Upper lobe of right lung (tissue), 1 donor: Measurements from ENCODE around the gene PCDHA11. TPM values are rescaled to one million over a fixed set of nuclear protein-coding genes. Genes with fewer than 3 reads are reported as not detected.
A peak's percentile ranks its signal among the peaks of the same experiment; 100 is the strongest.
"Not testable (repeated sequence)": the region's sequence is repeated elsewhere in the genome, so short reads cannot be mapped to it uniquely, and the experiment has no call there.

ENCODE experiments used
- ATAC-seq: fragments of 200-7000 bp; cut with Tn5 transposase; one replicate; pipeline ENCODE4 v1.9.1; 2020; ENCODE audit warnings: mild to moderate bottlenecking, moderate library complexity
- DNase-seq: peaks from one replicate; pipeline ENCODE4 v3.0.0-alpha.2; 2020
- H3K27ac ChIP-seq: fragments of 200-600 bp; one replicate; pipeline ENCODE4 v1.8.0; 2022
- H3K27me3 ChIP-seq: fragments of 200-600 bp; one replicate; pipeline ENCODE4 v1.8.0; 2022; ENCODE audit warnings: mild to moderate bottlenecking
- H3K36me3 ChIP-seq: fragments of 200-600 bp; one replicate; pipeline ENCODE4 v1.8.0; 2022
- H3K4me1 ChIP-seq: fragments of 200-600 bp; one replicate; pipeline ENCODE4 v1.8.0; 2022
- H3K4me3 ChIP-seq: fragments of 200-600 bp; one replicate; pipeline ENCODE4 v1.8.0; 2022; ENCODE audit warnings: mild to moderate bottlenecking
- H3K9me3 ChIP-seq: fragments of 200-600 bp; one replicate; pipeline ENCODE4 v1.8.0; 2022
- CTCF ChIP-seq: fragments of 200-600 bp; IDR thresholded peaks from one replicate; pipeline ENCODE4 v1.8.0; 2022; ENCODE audit warnings: antibody characterized with exemption
- intact Hi-C: fragments of 100-400 bp; cut with DNase I; formaldehyde crosslinking; loops from one replicate; pipeline ENCODE4 v1.11.0; 2022
- total RNA-seq: library from RNA; stranded (reverse); fragmentation: NEBNext Ultra II Directional; extraction: Animal tissue kit (Norgen Biotek cat#: 25700); gene quantifications from one replicate; pipeline ENCODE4 v1.2.1, GENCODE V29; 2021
- donor health status: DM: no; HTN: yes; CAD: no; lungs with severe emphysema.

PCDHA11 gene
- total RNA-seq, 1 donor from 2014 or later: 0.38 TPM

GRCh38 chr5:140875085-140876065 lies 6.6 kb downstream of the PCDHA11 start, which contains the start of gene PCDHA12:
Gene PCDHA12, plus strand, starts transcription at chr5:140875308. Its CDS starts 165 bp downstream, at chr5:140875473.
- peaks cover 12% of the 10 kb centered on the region for H3K27me3 ChIP-seq
- intact Hi-C loops: loop anchor here (10.0 kb wide), 1 partner anchor 169 kb away; no protein-coding TSS in a partner anchor
- ATAC-seq (peak; percentile 78), DNase-seq (no peak)
- no peak within 1 kb of the TSS for H3K27ac ChIP-seq
- H3K4me1 ChIP-seq: no peaks in the 10 kb centered on the region
- TF ChIP-seq CTCF: peak; percentile 20
- H3K36me3 ChIP-seq: no peaks in the 10 kb centered on the region
- peak within 1 kb of the TSS; percentile 26 for H3K4me3 ChIP-seq
- no peaks in the 10 kb centered on the region for H3K9me3 ChIP-seq

DNA sequence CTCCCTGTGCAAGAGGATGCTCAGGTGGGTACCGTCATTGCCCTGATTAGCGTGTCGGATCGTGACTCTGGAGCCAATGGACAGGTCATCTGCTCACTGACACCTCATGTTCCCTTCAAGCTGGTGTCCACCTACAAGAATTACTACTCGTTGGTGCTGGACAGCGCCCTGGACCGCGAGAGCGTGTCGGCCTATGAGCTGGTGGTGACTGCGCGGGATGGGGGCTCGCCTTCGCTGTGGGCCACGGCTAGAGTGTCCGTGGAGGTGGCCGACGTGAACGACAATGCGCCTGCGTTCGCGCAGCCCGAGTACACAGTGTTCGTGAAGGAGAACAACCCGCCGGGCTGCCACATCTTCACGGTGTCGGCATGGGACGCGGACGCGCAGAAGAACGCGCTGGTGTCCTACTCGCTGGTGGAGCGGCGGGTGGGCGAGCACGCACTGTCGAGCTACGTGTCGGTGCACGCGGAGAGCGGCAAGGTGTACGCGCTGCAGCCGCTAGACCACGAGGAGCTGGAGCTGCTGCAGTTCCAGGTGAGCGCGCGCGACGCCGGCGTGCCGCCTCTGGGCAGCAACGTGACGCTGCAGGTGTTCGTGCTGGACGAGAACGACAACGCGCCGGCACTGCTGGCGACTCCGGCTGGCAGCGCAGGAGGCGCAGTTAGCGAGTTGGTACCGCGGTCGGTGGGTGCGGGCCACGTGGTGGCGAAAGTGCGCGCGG lies 7.9 kb downstream of the PCDHA11 start:
- not testable (repeated sequence) for DNase-seq, H3K36me3 ChIP-seq, H3K9me3 ChIP-seq, ATAC-seq, H3K4me3 ChIP-seq, H3K4me1 ChIP-seq, H3K27ac ChIP-seq
- intact Hi-C loops: loop anchor here (10.0 kb wide), 1 partner anchor 168 kb away; no protein-coding TSS in a partner anchor
- H3K27me3 ChIP-seq: peaks cover 12% of the 10 kb centered on the region

- H3K27me3 ChIP-seq: peaks cover 12% of the 10 kb centered on the region
- TF ChIP-seq CTCF: no peak
- DNase-seq (no peak), ATAC-seq (peak; percentile 40)
- no peak overlapping the region for H3K27ac ChIP-seq
- no peaks in the 10 kb centered on the region for H3K9me3 ChIP-seq
- no peaks in the 10 kb centered on the region for H3K4me1 ChIP-seq
- no peaks in the 10 kb centered on the region for H3K36me3 ChIP-seq
- intact Hi-C loops: loop anchor here (10.0 kb wide), 1 partner anchor 168 kb away; no protein-coding TSS in a partner anchor
- no peak overlapping the region for H3K4me3 ChIP-seq
These were observed 8.5 kb downstream of the PCDHA11 start for GRCh38 chr5:140877262-140877581.

DNA sequence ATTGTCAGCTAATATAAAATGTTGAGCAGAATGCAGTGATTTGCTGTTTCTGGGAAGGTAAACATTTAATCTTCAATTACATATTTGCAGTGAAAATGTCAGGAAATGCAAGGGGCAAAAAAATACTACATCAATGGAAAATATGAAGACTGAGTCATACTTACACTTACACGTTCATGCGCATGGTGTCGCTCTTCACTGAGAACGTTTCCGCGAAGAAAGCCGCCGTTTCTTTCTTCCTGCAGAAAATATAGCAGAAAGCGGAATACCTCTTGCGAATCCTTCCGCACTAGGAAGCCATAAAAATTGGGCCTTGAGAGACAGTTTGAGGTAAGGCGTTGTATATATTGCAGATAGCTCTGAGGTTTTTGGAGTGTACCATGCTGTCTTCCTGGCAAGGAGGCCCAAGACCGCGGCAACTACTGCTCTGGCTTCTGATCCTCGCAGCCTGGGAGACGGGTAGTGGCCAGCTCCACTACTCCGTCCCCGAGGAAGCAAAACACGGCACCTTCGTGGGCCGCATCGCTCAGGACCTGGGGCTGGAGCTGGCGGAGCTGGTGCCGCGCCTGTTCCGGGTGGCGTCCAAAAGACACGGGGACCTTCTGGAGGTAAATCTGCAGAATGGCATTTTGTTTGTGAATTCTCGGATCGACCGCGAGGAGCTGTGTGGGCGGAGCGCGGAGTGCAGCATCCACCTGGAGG lies 13.3 kb downstream of the PCDHA11 start, which contains the start of gene PCDHA13:
PCDHA13 (plus strand) TSS at position 236 of the 702 bp plus-strand sequence; CDS start at position 381, 145 bp downstream.
- Histone ChIP-seq H3K4me1 (no peaks in the 10 kb centered on the region), H3K27ac (no peak within 1 kb of the TSS), H3K9me3 (no peaks in the 10 kb centered on the region), H3K27me3 (no peaks in the 10 kb centered on the region), H3K4me3 (peak within 1 kb of the TSS; percentile 37), H3K36me3 (no peaks in the 10 kb centered on the region)
- TF ChIP-seq CTCF: peak; percentile 51
- DNase-seq (peak; percentile 59), ATAC-seq (peak; percentile 76)
- intact Hi-C loops: no loop called here

- peak; percentile 62 for ATAC-seq
- Histone ChIP-seq H3K9me3 (no peaks in the 10 kb centered on the region), H3K27me3 (no peaks in the 10 kb centered on the region), H3K27ac (no peak overlapping the region), H3K36me3 (no peaks in the 10 kb centered on the region), H3K4me1 (no peaks in the 10 kb centered on the region), H3K4me3 (peak overlapping the region; percentile 37)
- no peak for TF ChIP-seq CTCF
- intact Hi-C loops: no loop called here
- DNase-seq: no peak
These were observed 13.8 kb downstream of the PCDHA11 start for GRCh38 chr5:140882591-140882899.
